H9 (cell line): ENCODE results near the gene BEST2. TPM values are rescaled to one million over a fixed set of nuclear protein-coding genes. Genes with fewer than 3 reads are reported as not detected.

Source experiments
- DNase-seq: peaks from one replicate; pipeline ENCODE4 v3.0.0-alpha.2; 2017
- H2AFZ ChIP-seq: one replicate; pipeline ENCODE4 v1.6.1; 2013; ENCODE audit warnings: mild to moderate bottlenecking, low read length, control low read depth, moderate library complexity
- H2AK5ac ChIP-seq: 2 replicates; pipeline ENCODE4 v1.6.1; 2013; ENCODE audit warnings: low read length, control low read depth, mixed read lengths; ENCODE audit not compliant: insufficient read length
- H2BK120ac ChIP-seq: one replicate; pipeline ENCODE4 v1.6.1; 2013; ENCODE audit warnings: low read depth, mild to moderate bottlenecking, low read length, control low read depth, inconsistent platforms; ENCODE audit not compliant: poor library complexity, severe bottlenecking
- H2BK12ac ChIP-seq: 2 replicates; pipeline ENCODE4 v1.6.1; 2013; ENCODE audit warnings: low read length, control low read depth, mixed read lengths, low read depth; ENCODE audit not compliant: insufficient read length
- H2BK15ac ChIP-seq: 2 replicates; pipeline ENCODE4 v1.6.1; 2013; ENCODE audit warnings: low read depth, low read length, control low read depth
- H2BK20ac ChIP-seq: one replicate; pipeline ENCODE4 v1.6.1; 2013; ENCODE audit warnings: low read depth, mild to moderate bottlenecking, low read length, control low read depth, inconsistent platforms; ENCODE audit not compliant: poor library complexity, severe bottlenecking
- H2BK5ac ChIP-seq: 2 replicates; pipeline ENCODE4 v1.6.1; 2013; ENCODE audit warnings: low read length, control low read depth, mixed read lengths; ENCODE audit not compliant: insufficient read length
- H3K14ac ChIP-seq: 2 replicates; pipeline ENCODE4 v1.6.1; 2013; ENCODE audit warnings: low read length, control low read depth; ENCODE audit not compliant: insufficient read depth
- H3K18ac ChIP-seq: 2 replicates; pipeline ENCODE4 v1.6.1; 2013; ENCODE audit warnings: low read depth, mild to moderate bottlenecking, mixed read lengths, low read length, control low read depth; ENCODE audit not compliant: insufficient read length
- H3K23ac ChIP-seq: 2 replicates; pipeline ENCODE4 v1.6.1; 2013; ENCODE audit warnings: low read length, control low read depth, mixed read lengths, low read depth; ENCODE audit not compliant: insufficient read length
- H3K23me2 ChIP-seq: 2 replicates; pipeline ENCODE4 v1.6.1; 2013; ENCODE audit warnings: low read depth, mild to moderate bottlenecking, mixed read lengths, low read length, control low read depth; ENCODE audit not compliant: insufficient read length, poor library complexity, severe bottlenecking
- H3K27ac ChIP-seq: 2 replicates; pipeline ENCODE4 v1.5.1; 2013; ENCODE audit warnings: low read length, control low read depth, mixed read lengths, low read depth; ENCODE audit not compliant: insufficient read length
- H3K27me3 ChIP-seq: 2 replicates; pipeline ENCODE4 v1.6.1; 2013; ENCODE audit warnings: low read length, control low read depth, inconsistent platforms; ENCODE audit not compliant: insufficient read depth
- H3K4ac ChIP-seq: 2 replicates; pipeline ENCODE4 v1.6.1; 2013; ENCODE audit warnings: low read depth, mild to moderate bottlenecking, control low read depth, inconsistent platforms, low read length, moderate library complexity
- H3K4me1 ChIP-seq: 2 replicates; pipeline ENCODE4 v1.6.1; 2013; ENCODE audit warnings: low read length, control low read depth, inconsistent platforms; ENCODE audit not compliant: insufficient read depth
- H3K4me2 ChIP-seq: 2 replicates; pipeline ENCODE4 v1.6.1; 2013; ENCODE audit warnings: low read length, control low read depth, mixed read lengths; ENCODE audit not compliant: insufficient read length, insufficient read depth
- H3K56ac ChIP-seq: 2 replicates; pipeline ENCODE4 v1.6.1; 2013; ENCODE audit warnings: low read depth, mild to moderate bottlenecking, mixed read lengths, low read length, control low read depth; ENCODE audit not compliant: insufficient read length
- H3K79me1 ChIP-seq: 2 replicates; pipeline ENCODE4 v1.6.1; 2013; ENCODE audit warnings: low read depth, mild to moderate bottlenecking, moderate library complexity, low read length, control low read depth, inconsistent platforms; ENCODE audit not compliant: insufficient read depth, poor library complexity, severe bottlenecking
- H3K79me2 ChIP-seq: 2 replicates; pipeline ENCODE4 v1.6.1; 2013; ENCODE audit warnings: low read length, control low read depth, inconsistent platforms; ENCODE audit not compliant: insufficient read depth
- H3K9ac ChIP-seq: 2 replicates; pipeline ENCODE4 v1.6.1; 2013; ENCODE audit warnings: low read length, control low read depth, mixed read lengths; ENCODE audit not compliant: insufficient read length; ENCODE audit errors: extremely low read depth
- H3K9me3 ChIP-seq: one replicate; pipeline ENCODE4 v1.6.1; 2013; ENCODE audit warnings: low read depth, low read length, inconsistent platforms; ENCODE audit not compliant: control insufficient read depth
- H3T11ph ChIP-seq: one replicate; pipeline ENCODE4 v1.6.1; 2013; ENCODE audit warnings: mild to moderate bottlenecking, low read length, control low read depth, inconsistent platforms
- H4K20me1 ChIP-seq: one replicate; pipeline ENCODE4 v1.6.1; 2013; ENCODE audit not compliant: control insufficient read depth, insufficient read length, insufficient read depth
- H4K5ac ChIP-seq: 2 replicates; pipeline ENCODE4 v1.6.1; 2013; ENCODE audit warnings: low read depth, mild to moderate bottlenecking, mixed read lengths, low read length, control low read depth; ENCODE audit not compliant: insufficient read length
- H4K8ac ChIP-seq: replicated peaks from 2 replicates; pipeline ENCODE4 v1.6.1; 2013; ENCODE audit warnings: low read length, control low read depth, mixed read lengths, low read depth; ENCODE audit not compliant: insufficient read length
- H4K91ac ChIP-seq: 2 replicates; pipeline ENCODE4 v1.6.1; 2013; ENCODE audit warnings: low read depth, mild to moderate bottlenecking, moderate library complexity, mixed read lengths, low read length, control low read depth; ENCODE audit not compliant: insufficient read length
- H3K27ac Mint-ChIP-seq, 3 experiments: 2 replicates in 2 of 3; 3 replicates in 1 of 3; pipeline ENCODE4 v1.8.0; 2020 to 2021; ENCODE audit warnings: mixed read lengths in 3 of 3, mild to moderate bottlenecking in 1 of 3, moderate library complexity in 1 of 3
- H3K27me3 Mint-ChIP-seq: 2 replicates; pipeline ENCODE4 v1.8.0; 2021; ENCODE audit warnings: low read depth, mild to moderate bottlenecking, moderate library complexity, mixed read lengths
- H3K36me3 Mint-ChIP-seq, 3 experiments: 2 replicates in 2 of 3; 3 replicates in 1 of 3; pipeline ENCODE4 v1.8.0; 2020 to 2021; ENCODE audit warnings: low read depth in 3 of 3, mixed read lengths in 3 of 3; ENCODE audit not compliant: insufficient read depth in 1 of 3
- H3K4me1 Mint-ChIP-seq, 2 experiments: 2 replicates each; pipeline ENCODE4 v1.8.0; 2020; ENCODE audit warnings: mixed read lengths in 2 of 2
- H3K4me3 Mint-ChIP-seq, 2 experiments: 2 replicates in 1 of 2; 3 replicates in 1 of 2; pipeline ENCODE4 v1.8.0; 2020 to 2021; ENCODE audit warnings: mild to moderate bottlenecking in 2 of 2, mixed read lengths in 2 of 2, moderate library complexity in 1 of 2
- H3K9me3 Mint-ChIP-seq, 2 experiments: 2 replicates in 1 of 2; 3 replicates in 1 of 2; pipeline ENCODE4 v1.8.0; 2020; ENCODE audit warnings: mild to moderate bottlenecking in 2 of 2, mixed read lengths in 2 of 2, moderate library complexity in 1 of 2
- CTCF ChIP-seq: fragments of 200-600 bp; sonication (generic); conservative IDR thresholded peaks from 3 replicates; pipeline ENCODE4 v1.8.0; 2021; ENCODE audit warnings: antibody characterized with exemption, mild to moderate bottlenecking
- WGBS: extraction: QIAGEN DNeasy Blood & Tissue Kit; methylation state at CpG from one replicate; pipeline ENCODE4 v1.1.7; 2013; ENCODE audit warnings: missing lambda C conversion rate, low lambda C conversion rate, mixed read lengths; ENCODE audit not compliant: insufficient read length; ENCODE audit errors: extremely low coverage; 5-methylcytosine and 5-hydroxymethylcytosine counted together
- total RNA-seq: library from RNA; stranded (reverse); gene quantifications from 2 replicates; pipeline ENCODE4 v1.2.1, GENCODE V29; 2021

BEST2 gene
- total RNA-seq, 1 experiment from 2014 or later, result 1.6 TPM

DNA sequence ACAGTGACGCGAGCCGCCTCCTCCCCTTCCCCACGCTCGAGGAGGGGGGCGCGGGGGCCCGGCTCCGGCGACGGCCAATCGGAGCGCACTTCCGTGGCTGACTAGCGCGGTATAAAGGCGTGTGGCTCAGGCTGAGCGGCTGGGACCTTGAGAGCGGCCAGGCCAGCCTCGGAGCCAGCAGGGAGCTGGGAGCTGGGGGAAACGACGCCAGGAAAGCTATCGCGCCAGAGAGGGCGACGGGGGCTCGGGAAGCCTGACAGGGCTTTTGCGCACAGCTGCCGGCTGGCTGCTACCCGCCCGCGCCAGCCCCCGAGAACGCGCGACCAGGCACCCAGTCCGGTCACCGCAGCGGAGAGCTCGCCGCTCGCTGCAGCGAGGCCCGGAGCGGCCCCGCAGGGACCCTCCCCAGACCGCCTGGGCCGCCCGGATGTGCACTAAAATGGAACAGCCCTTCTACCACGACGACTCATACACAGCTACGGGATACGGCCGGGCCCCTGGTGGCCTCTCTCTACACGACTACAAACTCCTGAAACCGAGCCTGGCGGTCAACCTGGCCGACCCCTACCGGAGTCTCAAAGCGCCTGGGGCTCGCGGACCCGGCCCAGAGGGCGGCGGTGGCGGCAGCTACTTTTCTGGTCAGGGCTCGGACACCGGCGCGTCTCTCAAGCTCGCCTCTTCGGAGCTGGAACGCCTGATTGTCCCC is 39.9 kb downstream of the BEST2 start, which contains the start of gene JUNB:
Gene JUNB (plus strand): TSS at position 142 of the 706 bp plus-strand sequence. CDS start 286 bp downstream, at position 428.
- H2BK5ac ChIP-seq, result no peak within 1 kb of the TSS
- H3K4ac ChIP-seq, result no peak within 1 kb of the TSS
- H3T11ph ChIP-seq, result no peak within 1 kb of the TSS
- H2AK5ac ChIP-seq, result no peak within 1 kb of the TSS
- H3K23ac ChIP-seq, result no peak within 1 kb of the TSS
- H3K56ac ChIP-seq, result no peak within 1 kb of the TSS
- H4K91ac ChIP-seq, result no peak within 1 kb of the TSS
- no peak within 1 kb of the TSS for H4K8ac ChIP-seq
- no peak within 1 kb of the TSS for H3K27ac ChIP-seq
- peaks cover 8% of the 10 kb centered on the region for H3K27me3 Mint-ChIP-seq
- H3K4me3 Mint-ChIP-seq, result peak within 1 kb of the TSS; percentile 85 to 87
- H2BK20ac ChIP-seq, result no peak within 1 kb of the TSS
- H2BK120ac ChIP-seq, result no peak within 1 kb of the TSS
- H3K18ac ChIP-seq, result peak within 1 kb of the TSS; percentile 82
- peaks cover 2% of the 10 kb centered on the region; the same call in 1 of the 2 replicates for H3K4me1 ChIP-seq
- H2BK15ac ChIP-seq, result no peak within 1 kb of the TSS; the same call in 1 of the 2 replicates
- no peaks in the 10 kb centered on the region for H3K79me1 ChIP-seq
- H4K20me1 ChIP-seq, result no peaks in the 10 kb centered on the region
- H3K36me3 Mint-ChIP-seq, result peaks cover 0 to under 1% (median 0%) of the 10 kb centered on the region in 3 experiments; a peak in 2 of 7 replicates
- WGBS, result no CpG with 5 or more reads among the region's 73 CpGs
- no peak within 1 kb of the TSS for H2AFZ ChIP-seq
- DNase-seq, result peak; percentile 89
- H4K5ac ChIP-seq, result no peak within 1 kb of the TSS
- peak within 1 kb of the TSS; percentile 92; the same call in 1 of the 2 replicates for H3K14ac ChIP-seq
- no peaks in the 10 kb centered on the region for H3K9me3 ChIP-seq
- no peak for TF ChIP-seq CTCF
- no peaks in the 10 kb centered on the region; the same call in 1 of the 2 replicates for H3K27me3 ChIP-seq
- peak within 1 kb of the TSS; percentile 6 for H3K9ac ChIP-seq
- H3K9me3 Mint-ChIP-seq, result no peaks in the 10 kb centered on the region
- peaks cover 40 to 41% of the 10 kb centered on the region in 2 experiments for H3K4me1 Mint-ChIP-seq
- H3K23me2 ChIP-seq, result peaks cover 37% of the 10 kb centered on the region
- H3K27ac Mint-ChIP-seq, result peak within 1 kb of the TSS in 2 of 3 experiments; percentile 73 to 90; a peak in 4 of 7 replicates
- H2BK12ac ChIP-seq, result no peak within 1 kb of the TSS
- no peaks in the 10 kb centered on the region for H3K79me2 ChIP-seq
- peak within 1 kb of the TSS; percentile 48 for H3K4me2 ChIP-seq
